PC-3 (cell line): ENCODE data around the gene OGFOD3. TPM values are rescaled to one million over a fixed set of nuclear protein-coding genes. Genes with fewer than 3 reads are reported as not detected.

Source experiments
- ATAC-seq: fragments of 200-7000 bp; cut with Tn5 transposase; 2 replicates; pipeline ENCODE4 v1.9.1; 2020; ENCODE audit warnings: mild to moderate bottlenecking, moderate library complexity
- BruUV-seq: library from RNA; stranded (reverse); fragments of 400-500 nt; replicated peaks from 2 replicates; lab custom pipeline; 2021; lab: Mats Ljungman, UMichigan
- CTCF ChIA-PET: fragments of 300-600 bp; sonication (Branson Sonifier 250); formaldehyde crosslinking; loops from one replicate; lab custom pipeline; 2022; ENCODE audit warnings: antibody characterized with exemption; lab: Charles Lee
- POLR2A ChIA-PET: fragments of 300-600 bp; sonication (Branson Sonifier 250); formaldehyde crosslinking; loops from one replicate; lab custom pipeline; 2022; ENCODE audit warnings: antibody characterized with exemption; ENCODE audit not compliant: unreplicated experiment; lab: Charles Lee
- DNase-seq: peaks from one replicate; pipeline ENCODE4 v3.0.0-alpha.2; 2015
- H2AFZ ChIP-seq: fragments of 300-600 bp; sonication (generic); 2 replicates; pipeline ENCODE4 v1.6.0; 2016; ENCODE audit warnings: antibody characterized with exemption, low read length
- H3F3A ChIP-seq: fragments of 300-600 bp; sonication (generic); one replicate; pipeline ENCODE4 v1.6.0; 2017; ENCODE audit warnings: antibody characterized with exemption, low read length, control low read depth, mild to moderate bottlenecking; ENCODE audit not compliant: unreplicated experiment
- H3K27ac ChIP-seq: fragments of 300-600 bp; sonication (generic); 2 replicates; pipeline ENCODE4 v1.5.1; 2016; ENCODE audit warnings: mild to moderate bottlenecking, low read length
- H3K27me3 ChIP-seq: fragments of 300-600 bp; sonication (generic); 2 replicates; pipeline ENCODE4 v1.6.1; 2016; ENCODE audit warnings: low read length, mixed read lengths
- H3K36me3 ChIP-seq: fragments of 300-600 bp; sonication (generic); 2 replicates; pipeline ENCODE4 v1.6.1; 2016; ENCODE audit warnings: low read depth, mixed run types, low read length, mixed read lengths
- H3K4me1 ChIP-seq: fragments of 300-600 bp; sonication (generic); 2 replicates; pipeline ENCODE4 v1.5.1; 2016; ENCODE audit warnings: low read length; ENCODE audit not compliant: insufficient read depth
- H3K4me2 ChIP-seq: fragments of 300-600 bp; sonication (generic); 2 replicates; pipeline ENCODE4 v1.6.0; 2016; ENCODE audit warnings: low read length
- H3K4me3 ChIP-seq: fragments of 300-600 bp; sonication (generic); 2 replicates; pipeline ENCODE4 v1.5.1; 2016; ENCODE audit warnings: mild to moderate bottlenecking, low read length, mixed read lengths
- H3K79me2 ChIP-seq: fragments of 300-600 bp; sonication (generic); 2 replicates; pipeline ENCODE4 v1.6.1; 2017; ENCODE audit warnings: low read length, mixed read lengths
- H3K9ac ChIP-seq: fragments of 300-600 bp; sonication (generic); 2 replicates; pipeline ENCODE4 v1.6.0; 2016; ENCODE audit warnings: mild to moderate bottlenecking, low read length
- H3K9me2 ChIP-seq: fragments of 300-600 bp; sonication (generic); replicated peaks from 2 replicates; pipeline ENCODE4 v1.6.1; 2016; ENCODE audit warnings: mixed run types, low read length, mixed read lengths
- H3K9me3 ChIP-seq: fragments of 300-600 bp; sonication (generic); 2 replicates; pipeline ENCODE4 v1.6.1; 2016; ENCODE audit warnings: low read length, mixed read lengths
- H4K20me1 ChIP-seq: fragments of 300-600 bp; sonication (generic); 2 replicates; pipeline ENCODE4 v1.6.1; 2016; ENCODE audit warnings: low read length, mixed read lengths
- EZH2 ChIP-seq: fragments of 300-600 bp; sonication (generic); IDR thresholded peaks from one replicate; pipeline ENCODE4 v1.6.1; 2017; ENCODE audit warnings: antibody characterized with exemption, mild to moderate bottlenecking, low read length; ENCODE audit not compliant: unreplicated experiment
- EZH2phosphoT487 ChIP-seq: fragments of 300-600 bp; sonication (generic); IDR thresholded peaks from 2 replicates; pipeline ENCODE4 v1.6.1; 2018; ENCODE audit warnings: mild to moderate bottlenecking, antibody characterized with exemption, low read length, borderline replicate concordance
- intact Hi-C: fragments of 100-400 bp; cut with micrococcal nuclease; formaldehyde crosslinking; loops from 2 replicates; pipeline ENCODE4 v1.9.0; 2023
- total RNA-seq: library from RNA; depleted of rRNA; stranded (reverse); fragments of >200 nt; gene quantifications from 2 replicates; pipeline ENCODE4 v1.2.3, GENCODE V29; 2014
- TF ChIP-seq, protein P1 (sequence below): fragments of 300-600 bp; sonication (generic); conservative IDR thresholded peaks from 2 replicates; pipeline ENCODE4 v1.5.1; 2017; ENCODE audit warnings: antibody characterized with exemption, low read depth, mild to moderate bottlenecking, low read length

Gene OGFOD3
- total RNA-seq, 1 experiment from 2014 or later = 56.1 TPM

GRCh38 chr17:82380860-82381702, 37.3 kb downstream of the OGFOD3 start:
- POLR2A ChIA-PET = no interaction called here
- no peak overlapping the region for H3K27ac ChIP-seq

DNA sequence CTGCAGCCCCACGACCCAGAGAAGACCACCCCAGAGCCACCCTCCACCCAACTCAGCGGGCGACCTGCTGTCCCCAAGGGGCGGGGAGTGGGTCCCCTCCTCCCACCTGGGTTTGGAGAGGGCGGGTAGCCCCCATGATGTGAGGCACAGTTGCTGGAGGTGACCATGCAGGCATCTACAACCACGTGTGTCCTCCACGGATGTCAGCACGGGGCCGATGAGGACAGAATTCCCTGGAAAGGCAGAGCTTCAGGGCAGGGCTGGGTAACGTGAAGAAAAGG, 39.7 kb downstream of the OGFOD3 start:
- Histone ChIP-seq H3K27ac (no peak overlapping the region), H3K9me2 (no peaks in the 10 kb centered on the region), H3F3A (no peaks in the 10 kb centered on the region), H3K79me2 (no peaks in the 10 kb centered on the region), H2AFZ (no peak overlapping the region), H3K27me3 (no peaks in the 10 kb centered on the region), H4K20me1 (no peaks in the 10 kb centered on the region), H3K9me3 (no peaks in the 10 kb centered on the region), H3K4me1 (no peaks in the 10 kb centered on the region), H3K36me3 (no peaks in the 10 kb centered on the region), H3K4me2 (no peak overlapping the region), H3K9ac (no peak overlapping the region), H3K4me3 (no peak overlapping the region)
- intact Hi-C loops = no loop called here
- no peak for DNase-seq
- BruUV-seq = no TSS peak
- ChIA-PET CTCF (no interaction called here), POLR2A (no interaction called here)
- no peak for TF ChIP-seq EZH2phosphoT487
- TF ChIP-seq EZH2 = no peak
- TF ChIP-seq, protein P1, sequence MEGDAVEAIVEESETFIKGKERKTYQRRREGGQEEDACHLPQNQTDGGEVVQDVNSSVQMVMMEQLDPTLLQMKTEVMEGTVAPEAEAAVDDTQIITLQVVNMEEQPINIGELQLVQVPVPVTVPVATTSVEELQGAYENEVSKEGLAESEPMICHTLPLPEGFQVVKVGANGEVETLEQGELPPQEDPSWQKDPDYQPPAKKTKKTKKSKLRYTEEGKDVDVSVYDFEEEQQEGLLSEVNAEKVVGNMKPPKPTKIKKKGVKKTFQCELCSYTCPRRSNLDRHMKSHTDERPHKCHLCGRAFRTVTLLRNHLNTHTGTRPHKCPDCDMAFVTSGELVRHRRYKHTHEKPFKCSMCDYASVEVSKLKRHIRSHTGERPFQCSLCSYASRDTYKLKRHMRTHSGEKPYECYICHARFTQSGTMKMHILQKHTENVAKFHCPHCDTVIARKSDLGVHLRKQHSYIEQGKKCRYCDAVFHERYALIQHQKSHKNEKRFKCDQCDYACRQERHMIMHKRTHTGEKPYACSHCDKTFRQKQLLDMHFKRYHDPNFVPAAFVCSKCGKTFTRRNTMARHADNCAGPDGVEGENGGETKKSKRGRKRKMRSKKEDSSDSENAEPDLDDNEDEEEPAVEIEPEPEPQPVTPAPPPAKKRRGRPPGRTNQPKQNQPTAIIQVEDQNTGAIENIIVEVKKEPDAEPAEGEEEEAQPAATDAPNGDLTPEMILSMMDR = no peak
- ATAC-seq = no peak

More at GRCh38 chr17:82380860-82381702, 37.3 kb downstream of the OGFOD3 start:
- Histone ChIP-seq H3K27me3 (no peaks in the 10 kb centered on the region), H3K9ac (no peak overlapping the region), H2AFZ (peak overlapping the region; percentile 58), H4K20me1 (no peaks in the 10 kb centered on the region), H3F3A (no peaks in the 10 kb centered on the region), H3K4me3 (peak overlapping the region; percentile 51), H3K36me3 (no peaks in the 10 kb centered on the region), H3K4me1 (peaks cover 14% of the 10 kb centered on the region), H3K9me3 (no peaks in the 10 kb centered on the region), H3K9me2 (no peaks in the 10 kb centered on the region), H3K79me2 (no peaks in the 10 kb centered on the region), H3K4me2 (peak overlapping the region; percentile 70)
- TF ChIP-seq EZH2 = no peak
- TF ChIP-seq, protein P1 = no peak
- CTCF ChIA-PET = no interaction called here
- BruUV-seq = no TSS peak
- DNase-seq (peak; percentile 27), ATAC-seq (no peak)
- intact Hi-C loops = no loop called here
